RWPE1 (cell line): ENCODE data around the gene NTM.

Experiments
- CTCF ChIA-PET: fragments of 350-600 bp; sonication (Branson Sonifier 250); formaldehyde crosslinking; extraction: SDS; loops from one replicate; lab custom pipeline; 2021; lab: Yijun Ruan, JAX
- POLR2A ChIA-PET: fragments of 400-600 bp; formaldehyde crosslinking; extraction: SDS; loops from one replicate; lab custom pipeline; 2020; ENCODE audit warnings: antibody characterized with exemption; ENCODE audit not compliant: low non-redundant PET; lab: Yijun Ruan, JAX
- DNase-seq: peaks from one replicate; pipeline ENCODE4 v3.0.0; 2012; ENCODE audit warnings: low spot score
- H3K27ac ChIP-seq: fragments of 450-650 bp; 2 replicates; pipeline ENCODE4 v1.5.1; 2017
- TF ChIP-seq, protein P1 (sequence below): fragments of 450-650 bp; conservative IDR thresholded peaks from 2 replicates; pipeline ENCODE4 v1.5.1; 2017; ENCODE audit warnings: low read depth, mild to moderate bottlenecking

The NTM gene

DNA sequence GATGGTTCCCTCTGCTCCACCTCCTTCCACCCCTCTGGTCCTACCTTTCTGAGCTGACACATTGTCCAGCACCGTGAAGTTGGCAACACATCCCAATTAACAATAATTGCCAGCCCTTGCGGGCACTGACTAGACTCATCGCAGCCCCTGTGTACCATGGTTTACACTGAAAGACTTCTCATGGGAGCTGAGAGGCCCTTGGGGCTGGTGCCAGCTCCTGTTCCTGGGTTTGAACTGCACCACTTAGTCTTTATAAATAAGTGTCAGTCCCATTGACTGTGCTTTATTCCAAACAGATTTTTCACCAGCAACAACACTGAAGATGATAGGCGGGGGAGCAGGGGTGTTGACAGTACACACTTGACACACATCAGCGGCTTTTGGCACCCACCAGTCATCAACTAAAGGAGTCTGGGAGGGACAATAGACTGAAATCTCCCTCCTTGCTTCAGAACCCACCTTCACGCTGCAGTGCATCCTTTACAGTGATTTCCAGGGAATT is 447.3 kb downstream of the NTM start:
- no peak for DNase-seq
- TF ChIP-seq, protein P1, sequence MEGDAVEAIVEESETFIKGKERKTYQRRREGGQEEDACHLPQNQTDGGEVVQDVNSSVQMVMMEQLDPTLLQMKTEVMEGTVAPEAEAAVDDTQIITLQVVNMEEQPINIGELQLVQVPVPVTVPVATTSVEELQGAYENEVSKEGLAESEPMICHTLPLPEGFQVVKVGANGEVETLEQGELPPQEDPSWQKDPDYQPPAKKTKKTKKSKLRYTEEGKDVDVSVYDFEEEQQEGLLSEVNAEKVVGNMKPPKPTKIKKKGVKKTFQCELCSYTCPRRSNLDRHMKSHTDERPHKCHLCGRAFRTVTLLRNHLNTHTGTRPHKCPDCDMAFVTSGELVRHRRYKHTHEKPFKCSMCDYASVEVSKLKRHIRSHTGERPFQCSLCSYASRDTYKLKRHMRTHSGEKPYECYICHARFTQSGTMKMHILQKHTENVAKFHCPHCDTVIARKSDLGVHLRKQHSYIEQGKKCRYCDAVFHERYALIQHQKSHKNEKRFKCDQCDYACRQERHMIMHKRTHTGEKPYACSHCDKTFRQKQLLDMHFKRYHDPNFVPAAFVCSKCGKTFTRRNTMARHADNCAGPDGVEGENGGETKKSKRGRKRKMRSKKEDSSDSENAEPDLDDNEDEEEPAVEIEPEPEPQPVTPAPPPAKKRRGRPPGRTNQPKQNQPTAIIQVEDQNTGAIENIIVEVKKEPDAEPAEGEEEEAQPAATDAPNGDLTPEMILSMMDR, result no peak
- H3K27ac ChIP-seq, result no peak overlapping the region
- POLR2A ChIA-PET, result no interaction called here
- CTCF ChIA-PET, result no interaction called here

DNA sequence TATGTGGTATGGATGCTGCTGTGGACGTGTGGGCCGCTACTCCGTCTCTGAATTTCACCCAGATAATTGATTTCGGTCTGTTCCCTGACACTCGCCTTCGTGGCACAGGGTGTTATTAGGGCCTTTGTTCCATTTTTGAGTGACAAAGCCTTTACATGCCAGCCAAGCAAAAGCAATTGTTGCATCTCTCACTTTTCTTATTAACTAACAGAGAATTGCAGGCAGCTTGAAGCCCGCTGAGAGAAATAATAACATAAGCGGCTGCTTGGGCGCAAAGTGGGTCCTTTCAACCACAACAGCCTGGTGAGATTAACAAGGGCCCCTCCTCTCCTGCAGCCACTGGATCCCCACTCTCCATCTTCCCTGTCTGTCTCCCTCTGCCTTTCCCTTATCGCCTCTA is 449.4 kb downstream of the NTM start:
- TF ChIP-seq, protein P1, result no peak
- POLR2A ChIA-PET, result no interaction called here
- CTCF ChIA-PET, result no interaction called here
- no peak for DNase-seq
- no peak overlapping the region for H3K27ac ChIP-seq

DNA sequence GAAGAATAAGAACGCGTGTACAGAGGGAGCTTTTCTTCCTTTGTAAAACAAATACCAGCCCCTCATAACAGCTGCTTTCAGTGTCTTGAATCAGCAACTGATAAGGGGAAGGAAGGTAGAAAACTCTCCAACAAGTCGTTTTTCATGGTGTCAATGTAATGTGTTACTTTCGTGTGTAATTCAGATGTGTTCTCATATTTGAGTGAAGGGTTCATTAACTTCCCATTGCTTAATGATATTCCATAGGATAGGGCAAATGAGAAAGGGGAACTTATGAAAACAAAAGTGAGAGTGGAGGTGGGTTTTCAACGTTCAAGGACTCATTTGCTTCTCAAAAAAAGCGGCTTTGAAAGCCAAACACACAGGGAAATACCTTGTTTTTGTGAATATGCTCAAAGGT is 452.1 kb downstream of the NTM start:
- TF ChIP-seq, protein P1, result no peak
- ChIA-PET POLR2A (no interaction called here), CTCF (no interaction called here)
- no peak overlapping the region for H3K27ac ChIP-seq
- no peak for DNase-seq

DNA sequence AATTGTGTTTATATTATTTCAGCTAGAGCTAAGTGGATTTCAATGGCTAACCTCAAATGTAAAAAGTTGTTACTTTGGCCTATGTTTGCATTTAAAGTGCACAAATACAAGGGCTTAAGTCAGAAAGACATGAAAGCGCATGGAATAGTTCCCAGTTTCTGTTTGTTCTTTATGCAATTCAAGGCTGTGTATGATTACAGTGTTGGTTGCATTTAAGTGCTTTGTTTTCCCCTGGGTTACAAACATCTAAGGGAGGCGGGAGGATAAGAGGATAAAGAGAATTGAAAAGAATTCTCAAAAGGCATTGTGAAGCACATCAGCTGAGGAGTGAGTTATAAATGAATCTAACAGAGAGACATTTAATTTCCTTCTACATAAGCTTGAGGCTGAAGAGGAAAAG is 453.4 kb downstream of the NTM start:
- no peak for DNase-seq
- POLR2A ChIA-PET, result no interaction called here
- CTCF ChIA-PET, result no interaction called here
- H3K27ac ChIP-seq, result no peak overlapping the region
- TF ChIP-seq, protein P1, result no peak

DNA sequence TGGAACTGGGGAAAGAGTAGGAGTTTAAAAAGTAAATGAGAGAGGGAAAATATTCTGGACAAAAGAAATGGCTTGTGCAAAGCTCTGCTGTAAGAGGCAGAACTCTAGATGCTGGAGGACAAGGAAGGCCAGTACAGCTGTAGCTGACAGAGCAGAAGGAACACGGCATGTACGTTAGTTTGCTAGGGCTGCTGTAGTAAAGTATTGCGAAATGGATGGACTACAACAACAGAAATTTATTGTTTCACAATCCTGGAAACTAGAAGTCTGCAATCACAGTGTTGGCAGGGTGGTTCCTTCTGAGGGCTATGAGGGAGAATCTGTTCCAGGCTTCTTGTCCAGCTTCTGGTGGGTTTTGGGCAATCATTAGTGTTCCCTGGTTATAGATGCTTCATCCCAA is 454.4 kb downstream of the NTM start:
- TF ChIP-seq, protein P1, result no peak
- ChIA-PET POLR2A (no interaction called here), CTCF (no interaction called here)
- DNase-seq, result no peak
- no peak overlapping the region for H3K27ac ChIP-seq

DNA sequence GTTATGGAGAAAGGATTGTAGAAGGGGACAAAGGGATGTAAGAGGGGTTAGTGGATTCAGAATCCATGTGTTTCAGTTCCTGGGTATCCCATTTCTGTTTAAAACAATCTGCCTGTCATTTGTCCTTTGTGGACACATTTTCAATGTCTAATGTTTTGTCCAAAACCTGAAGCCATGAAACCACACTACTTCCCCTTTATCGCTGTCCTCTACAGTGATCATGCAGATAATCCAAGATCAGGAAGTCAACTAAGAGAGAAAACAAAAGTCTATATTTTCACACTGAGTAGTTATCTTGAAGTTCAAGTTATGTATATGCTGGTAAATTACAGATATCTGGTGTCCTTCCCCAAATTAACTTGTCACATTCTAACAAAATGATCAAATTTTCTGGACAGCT is 457.0 kb downstream of the NTM start:
- TF ChIP-seq, protein P1, result no peak
- DNase-seq, result no peak
- POLR2A ChIA-PET, result no interaction called here
- no peak overlapping the region for H3K27ac ChIP-seq
- CTCF ChIA-PET, result interaction anchor here (0.6 kb wide), 1 partner anchor 15 kb away, joined by 3 read pairs; no protein-coding TSS in a partner anchor
